H1 (cell line): ENCODE results near the gene EVI2A.

Experiments used
- EZH2 ChIP-seq: fragments of 200-600 bp; sonication (generic); IDR thresholded peaks from 2 replicates; pipeline ENCODE4 v1.7.1; 2012; ENCODE audit warnings: low read depth, mild to moderate bottlenecking, moderate library complexity, low read length, inconsistent platforms; ENCODE audit not compliant: severe bottlenecking
- HDAC6 ChIP-seq: IDR thresholded peaks from one replicate; pipeline ENCODE4 v1.7.1; 2012; ENCODE audit warnings: low read depth, mild to moderate bottlenecking, inconsistent platforms, low read length, moderate library complexity
- TF ChIP-seq, protein P1 (sequence below), 3 experiments: IDR thresholded peaks; 1 replicate in 2 of 3; 2 replicates in 1 of 3; pipeline versions ENCODE4 v1.5.1 to v1.6.1; 2011; ENCODE audit warnings: low read length in 3 of 3, mild to moderate bottlenecking in 3 of 3, inconsistent platforms in 2 of 3, low read depth in 1 of 3, moderate library complexity in 1 of 3; ENCODE audit not compliant: insufficient read depth in 1 of 3; ENCODE audit errors: control extremely low read depth in 1 of 3

DNA sequence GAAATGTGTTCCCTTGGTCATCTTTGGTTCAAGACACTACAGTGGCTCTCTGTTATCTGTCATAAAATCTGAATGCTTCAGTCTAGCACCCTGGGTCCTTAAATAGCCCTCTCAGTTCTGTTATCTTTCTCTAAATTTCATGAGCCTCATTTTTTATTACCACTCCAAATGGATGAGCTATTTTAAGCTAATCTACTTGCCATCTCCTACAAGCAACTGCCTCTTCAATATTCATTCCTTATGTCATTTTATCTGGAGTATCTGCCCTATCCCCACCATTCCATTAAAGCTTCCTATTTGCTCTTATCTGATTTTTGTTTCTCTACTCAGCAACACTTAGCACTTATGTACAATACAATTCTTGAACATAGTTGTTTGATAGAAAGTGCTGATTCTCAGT is 28.0 kb upstream of the EVI2A start:
- TF ChIP-seq EZH2 = no peak
- TF ChIP-seq, protein P1, sequence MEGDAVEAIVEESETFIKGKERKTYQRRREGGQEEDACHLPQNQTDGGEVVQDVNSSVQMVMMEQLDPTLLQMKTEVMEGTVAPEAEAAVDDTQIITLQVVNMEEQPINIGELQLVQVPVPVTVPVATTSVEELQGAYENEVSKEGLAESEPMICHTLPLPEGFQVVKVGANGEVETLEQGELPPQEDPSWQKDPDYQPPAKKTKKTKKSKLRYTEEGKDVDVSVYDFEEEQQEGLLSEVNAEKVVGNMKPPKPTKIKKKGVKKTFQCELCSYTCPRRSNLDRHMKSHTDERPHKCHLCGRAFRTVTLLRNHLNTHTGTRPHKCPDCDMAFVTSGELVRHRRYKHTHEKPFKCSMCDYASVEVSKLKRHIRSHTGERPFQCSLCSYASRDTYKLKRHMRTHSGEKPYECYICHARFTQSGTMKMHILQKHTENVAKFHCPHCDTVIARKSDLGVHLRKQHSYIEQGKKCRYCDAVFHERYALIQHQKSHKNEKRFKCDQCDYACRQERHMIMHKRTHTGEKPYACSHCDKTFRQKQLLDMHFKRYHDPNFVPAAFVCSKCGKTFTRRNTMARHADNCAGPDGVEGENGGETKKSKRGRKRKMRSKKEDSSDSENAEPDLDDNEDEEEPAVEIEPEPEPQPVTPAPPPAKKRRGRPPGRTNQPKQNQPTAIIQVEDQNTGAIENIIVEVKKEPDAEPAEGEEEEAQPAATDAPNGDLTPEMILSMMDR (IDR thresholded peaks at IDR 0.05; ENCODE audit: control extremely low read depth in 1 of 3, insufficient read depth in 1 of 3, low read depth in 1 of 3, low read length in 3 of 3) = no peak
- TF ChIP-seq HDAC6 = no peak
